Measurements from ENCODE around the gene UBAC1.

The UBAC1 gene

GRCh38 chr9:135989157-135989556 lies 28.0 kb upstream of the UBAC1 start:
- TF ChIP-seq ZFX (IDR thresholded peaks at IDR 0.05): no peak
- TF ChIP-seq CTCF (conservative IDR thresholded peaks at IDR 0.05): no peak
- no peak overlapping the region for H3K27ac ChIP-seq

GRCh38 chr9:135988493-135988892 lies 27.3 kb upstream of the UBAC1 start:
- no peak overlapping the region for H3K27ac ChIP-seq
- TF ChIP-seq ZFX (IDR thresholded peaks at IDR 0.05) (no peak), CTCF (conservative IDR thresholded peaks at IDR 0.05) (no peak)

GRCh38 chr9:135987838-135988404 lies 26.7 kb upstream of the UBAC1 start:
- TF ChIP-seq CTCF (conservative IDR thresholded peaks at IDR 0.05) (no peak), ZFX (IDR thresholded peaks at IDR 0.05) (no peak)
- H3K27ac ChIP-seq: no peak overlapping the region

- H3K27ac ChIP-seq: no peak overlapping the region
- TF ChIP-seq ZFX (IDR thresholded peaks at IDR 0.05): no peak
- no peak for TF ChIP-seq CTCF (conservative IDR thresholded peaks at IDR 0.05)
These were observed 25.4 kb upstream of the UBAC1 start for GRCh38 chr9:135986605-135987004.

GRCh38 chr9:135985889-135986288 lies 24.7 kb upstream of the UBAC1 start:
- H3K27ac ChIP-seq: no peak overlapping the region
- TF ChIP-seq ZFX (IDR thresholded peaks at IDR 0.05): no peak
- TF ChIP-seq CTCF (conservative IDR thresholded peaks at IDR 0.05): no peak

- no peak for TF ChIP-seq CTCF (conservative IDR thresholded peaks at IDR 0.05)
- no peak for TF ChIP-seq ZFX (IDR thresholded peaks at IDR 0.05)
- H3K27ac ChIP-seq: no peak overlapping the region
These were observed 24.2 kb upstream of the UBAC1 start for GRCh38 chr9:135985459-135985774.

GRCh38 chr9:135984072-135984710 lies 23.0 kb upstream of the UBAC1 start:
- no peak overlapping the region for H3K27ac ChIP-seq
- TF ChIP-seq CTCF (conservative IDR thresholded peaks at IDR 0.05) (no peak), ZFX (IDR thresholded peaks at IDR 0.05) (no peak)
